ENCODE data around the gene HSF2BP.
"Not testable (repeated sequence)": the region's sequence is repeated elsewhere in the genome, so short reads cannot be mapped to it uniquely, and the experiment has no call there.

HSF2BP gene

DNA sequence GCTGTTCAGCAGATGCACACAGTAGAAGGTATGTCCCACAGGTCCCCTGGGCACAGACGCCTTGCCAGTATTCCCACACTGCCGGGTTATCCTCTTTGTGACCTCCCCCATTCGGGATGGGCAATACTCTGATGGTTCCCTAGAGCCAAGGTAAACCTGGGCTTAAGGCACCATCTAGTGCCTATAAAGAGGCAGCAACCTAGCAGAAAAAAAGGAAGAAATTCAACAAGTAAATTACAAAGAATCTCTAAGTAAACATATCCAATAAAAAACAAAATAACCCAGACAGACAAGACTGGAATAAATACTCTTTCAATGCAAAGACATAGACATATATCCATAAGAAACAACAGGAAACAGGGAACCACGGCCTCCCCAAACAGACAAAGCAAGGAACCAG lies 39.4 kb downstream of the HSF2BP start:
- TF ChIP-seq, protein P1, sequence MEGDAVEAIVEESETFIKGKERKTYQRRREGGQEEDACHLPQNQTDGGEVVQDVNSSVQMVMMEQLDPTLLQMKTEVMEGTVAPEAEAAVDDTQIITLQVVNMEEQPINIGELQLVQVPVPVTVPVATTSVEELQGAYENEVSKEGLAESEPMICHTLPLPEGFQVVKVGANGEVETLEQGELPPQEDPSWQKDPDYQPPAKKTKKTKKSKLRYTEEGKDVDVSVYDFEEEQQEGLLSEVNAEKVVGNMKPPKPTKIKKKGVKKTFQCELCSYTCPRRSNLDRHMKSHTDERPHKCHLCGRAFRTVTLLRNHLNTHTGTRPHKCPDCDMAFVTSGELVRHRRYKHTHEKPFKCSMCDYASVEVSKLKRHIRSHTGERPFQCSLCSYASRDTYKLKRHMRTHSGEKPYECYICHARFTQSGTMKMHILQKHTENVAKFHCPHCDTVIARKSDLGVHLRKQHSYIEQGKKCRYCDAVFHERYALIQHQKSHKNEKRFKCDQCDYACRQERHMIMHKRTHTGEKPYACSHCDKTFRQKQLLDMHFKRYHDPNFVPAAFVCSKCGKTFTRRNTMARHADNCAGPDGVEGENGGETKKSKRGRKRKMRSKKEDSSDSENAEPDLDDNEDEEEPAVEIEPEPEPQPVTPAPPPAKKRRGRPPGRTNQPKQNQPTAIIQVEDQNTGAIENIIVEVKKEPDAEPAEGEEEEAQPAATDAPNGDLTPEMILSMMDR (IDR thresholded peaks at IDR 0.05; ENCODE audit: low read depth, low read length, missing control alignments) = peak; percentile 27
- no peaks in the 10 kb centered on the region for H3K27me3 ChIP-seq (replicated peaks)
- in situ Hi-C loops (cut with HindIII; ENCODE audit: low pct_ligation_motif_present, low sequenced_read_pairs) = no loop called here
- no peak overlapping the region for H3K27ac ChIP-seq
- no peaks in the 10 kb centered on the region for H3K36me3 ChIP-seq (replicated peaks)
- no peak for DNase-seq
- no peak overlapping the region for H3K4me3 ChIP-seq (ENCODE audit: low read depth, low read length)

DNA sequence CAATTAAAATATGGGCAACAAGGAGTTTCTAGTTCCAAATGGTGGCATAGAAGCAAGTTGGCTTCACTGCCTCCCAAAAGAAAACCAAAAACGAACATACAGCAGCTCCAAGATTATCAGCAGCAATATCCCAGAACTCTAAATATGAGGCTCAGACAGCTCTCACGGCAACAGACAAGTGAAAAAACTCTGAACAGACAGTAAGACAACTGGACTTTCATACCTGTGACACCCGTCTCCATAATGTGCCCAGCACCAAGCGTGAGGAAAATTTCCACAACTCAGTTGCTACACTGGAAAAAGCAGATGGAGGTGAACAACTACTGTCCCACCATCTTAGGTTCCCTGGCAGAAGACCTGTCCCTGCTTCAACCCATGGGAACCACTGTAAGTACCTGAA lies 39.9 kb downstream of the HSF2BP start:
- in situ Hi-C loops (cut with HindIII; ENCODE audit: low pct_ligation_motif_present, low sequenced_read_pairs) = no loop called here
- TF ChIP-seq, protein P1 (IDR thresholded peaks at IDR 0.05; ENCODE audit: low read depth, low read length, missing control alignments) = no peak

DNA sequence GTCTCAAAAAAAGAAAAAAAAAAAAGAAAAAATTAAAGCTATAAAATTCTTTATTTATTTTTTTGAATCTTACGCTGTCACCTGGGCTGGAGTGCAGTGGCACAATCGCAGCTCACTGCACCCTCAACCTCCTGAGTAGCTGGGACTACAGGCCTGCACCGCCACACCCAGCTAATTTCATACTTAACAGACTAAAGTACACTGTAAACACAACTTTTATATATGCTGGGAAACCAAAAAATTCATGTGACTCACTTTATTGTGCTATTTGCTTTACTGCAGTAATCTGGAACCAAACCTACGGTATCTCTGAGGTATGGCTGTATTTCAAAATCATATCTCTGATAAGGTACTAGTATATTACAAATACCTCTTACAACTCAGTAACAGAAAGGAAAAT lies 40.3 kb downstream of the HSF2BP start:
- no peak overlapping the region for H3K27ac ChIP-seq
- in situ Hi-C loops (cut with HindIII; ENCODE audit: low pct_ligation_motif_present, low sequenced_read_pairs) = no loop called here
- no peaks in the 10 kb centered on the region for H3K27me3 ChIP-seq (replicated peaks)
- no peaks in the 10 kb centered on the region for H3K36me3 ChIP-seq (replicated peaks)
- no peak overlapping the region for H3K4me3 ChIP-seq (ENCODE audit: low read depth, low read length)
- no peak for DNase-seq
- TF ChIP-seq, protein P1 (IDR thresholded peaks at IDR 0.05; ENCODE audit: low read depth, low read length, missing control alignments) = no peak

More for the DNA sequence above, 39.9 kb downstream of the HSF2BP start:
- H3K4me3 ChIP-seq (ENCODE audit: low read depth, low read length) = no peak overlapping the region
- H3K27me3 ChIP-seq (replicated peaks) = no peaks in the 10 kb centered on the region
- no peaks in the 10 kb centered on the region for H3K36me3 ChIP-seq (replicated peaks)
- H3K27ac ChIP-seq = no peak overlapping the region
- DNase-seq = no peak

DNA sequence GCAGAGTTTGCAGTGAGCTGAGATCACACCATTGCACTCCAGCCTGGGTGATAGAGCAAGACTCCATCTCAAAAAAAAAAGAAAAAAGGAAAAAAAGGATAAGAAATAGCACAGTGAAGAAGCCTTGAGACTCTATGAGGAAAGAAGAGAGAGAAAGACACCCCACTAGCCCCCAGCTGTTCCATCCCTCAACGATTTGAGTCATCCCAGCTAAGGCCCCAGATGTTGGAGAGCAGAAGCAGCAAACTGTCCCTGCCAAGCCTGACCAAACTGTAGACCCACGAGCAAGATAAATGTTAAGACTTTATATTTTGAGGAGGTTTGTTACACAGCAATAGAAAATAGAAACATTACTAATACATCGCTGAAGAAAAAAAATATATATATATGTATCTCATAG lies 42.4 kb downstream of the HSF2BP start:
- H3K27ac ChIP-seq; in situ Hi-C loops (cut with HindIII; ENCODE audit: low pct_ligation_motif_present, low sequenced_read_pairs); H3K4me3 ChIP-seq (ENCODE audit: low read depth, low read length); H3K36me3 ChIP-seq (replicated peaks); DNase-seq; H3K27me3 ChIP-seq (replicated peaks): not testable (repeated sequence)

DNA sequence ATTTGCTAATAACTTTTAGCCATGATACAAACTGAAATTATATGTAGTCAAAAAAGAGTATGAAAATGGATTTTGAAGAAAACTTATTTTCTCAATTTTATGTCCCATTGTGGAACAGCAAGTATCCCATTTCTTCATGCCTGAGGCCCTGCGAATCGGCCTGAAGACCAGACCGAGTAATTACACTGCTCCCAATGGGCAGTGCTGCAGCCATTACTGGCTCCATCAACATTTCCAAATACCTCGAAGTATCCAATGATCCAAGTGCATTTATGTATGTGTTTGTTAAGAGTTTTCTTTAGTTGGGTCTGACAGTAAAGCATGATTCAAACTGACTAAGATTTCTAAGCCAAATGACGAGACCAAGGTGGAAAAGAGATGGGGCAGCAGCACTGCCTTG lies 44.4 kb downstream of the HSF2BP start:
- in situ Hi-C loops (cut with HindIII; ENCODE audit: low pct_ligation_motif_present, low sequenced_read_pairs) = no loop called here
- H3K4me3 ChIP-seq (ENCODE audit: low read depth, low read length) = no peak overlapping the region
- TF ChIP-seq, protein P1 (IDR thresholded peaks at IDR 0.05; ENCODE audit: low read depth, low read length, missing control alignments) = no peak
- H3K36me3 ChIP-seq (replicated peaks) = no peaks in the 10 kb centered on the region
- no peak for DNase-seq
- no peak overlapping the region for H3K27ac ChIP-seq
- no peaks in the 10 kb centered on the region for H3K27me3 ChIP-seq (replicated peaks)

DNA sequence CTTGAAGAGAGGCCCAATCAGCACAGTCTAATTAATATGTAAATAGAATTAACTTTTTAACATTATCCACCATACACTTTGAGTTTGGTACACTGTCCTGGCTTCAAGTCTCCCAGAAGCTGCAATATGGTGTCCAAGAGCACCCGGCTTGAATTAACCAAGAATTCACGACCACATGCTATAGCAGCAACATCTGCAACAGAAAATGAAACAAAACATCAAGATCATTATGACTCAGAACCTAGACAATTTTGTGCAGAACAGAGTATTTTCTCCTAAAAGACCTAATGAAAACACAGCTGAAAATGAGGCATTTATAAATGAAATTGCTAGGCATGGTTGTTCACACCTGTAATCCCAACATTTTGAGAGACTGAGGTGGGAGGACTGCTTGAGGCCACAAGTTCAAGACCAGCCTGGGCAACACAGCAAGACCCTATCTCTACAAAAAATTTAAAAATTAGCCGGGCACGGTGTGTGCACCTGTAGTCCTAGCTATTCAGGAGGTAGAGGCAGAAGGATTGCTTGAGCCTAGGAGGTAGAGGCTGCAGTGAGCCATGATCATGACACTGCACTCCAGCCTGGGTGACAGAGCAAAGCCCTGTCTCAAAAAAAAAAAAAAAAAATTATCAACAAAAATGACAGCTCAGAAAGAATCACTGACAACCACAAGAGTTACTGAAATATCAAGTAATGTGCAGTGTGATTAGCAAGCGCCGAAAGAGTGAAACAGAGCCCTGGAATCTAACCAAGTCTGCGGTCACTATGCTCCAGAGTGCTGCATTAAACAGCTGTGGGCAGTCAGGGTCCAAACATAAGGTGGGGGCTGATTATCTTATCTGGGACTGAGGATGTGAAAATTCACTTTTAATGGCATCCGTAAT lies 45.3 kb downstream of the HSF2BP start:
- in situ Hi-C loops (cut with HindIII; ENCODE audit: low pct_ligation_motif_present, low sequenced_read_pairs) = no loop called here

More for the DNA sequence above, 45.3 kb downstream of the HSF2BP start:
- no peak overlapping the region for H3K4me3 ChIP-seq (ENCODE audit: low read depth, low read length)
- H3K36me3 ChIP-seq (replicated peaks) = no peaks in the 10 kb centered on the region
- DNase-seq = peak; percentile 32
- H3K27me3 ChIP-seq (replicated peaks) = no peaks in the 10 kb centered on the region
- TF ChIP-seq, protein P1 (IDR thresholded peaks at IDR 0.05; ENCODE audit: low read depth, low read length, missing control alignments) = no peak
- no peak overlapping the region for H3K27ac ChIP-seq

All from brain microvascular endothelial cell (primary cell).